H9 (cell line): ENCODE measurements around the gene PITPNM3. TPM values are rescaled to one million over a fixed set of nuclear protein-coding genes. Genes with fewer than 3 reads are reported as not detected.

Experiments used
- DNase-seq: peaks from one replicate; pipeline ENCODE4 v3.0.0-alpha.2; 2017
- H2AFZ ChIP-seq: one replicate; pipeline ENCODE4 v1.6.1; 2013; ENCODE audit warnings: mild to moderate bottlenecking, low read length, control low read depth, moderate library complexity
- H2AK5ac ChIP-seq: 2 replicates; pipeline ENCODE4 v1.6.1; 2013; ENCODE audit warnings: low read length, control low read depth, mixed read lengths; ENCODE audit not compliant: insufficient read length
- H2BK120ac ChIP-seq: one replicate; pipeline ENCODE4 v1.6.1; 2013; ENCODE audit warnings: low read depth, mild to moderate bottlenecking, low read length, control low read depth, inconsistent platforms; ENCODE audit not compliant: poor library complexity, severe bottlenecking
- H2BK12ac ChIP-seq: 2 replicates; pipeline ENCODE4 v1.6.1; 2013; ENCODE audit warnings: low read length, control low read depth, mixed read lengths, low read depth; ENCODE audit not compliant: insufficient read length
- H2BK15ac ChIP-seq: 2 replicates; pipeline ENCODE4 v1.6.1; 2013; ENCODE audit warnings: low read depth, low read length, control low read depth
- H2BK20ac ChIP-seq: one replicate; pipeline ENCODE4 v1.6.1; 2013; ENCODE audit warnings: low read depth, mild to moderate bottlenecking, low read length, control low read depth, inconsistent platforms; ENCODE audit not compliant: poor library complexity, severe bottlenecking
- H2BK5ac ChIP-seq: 2 replicates; pipeline ENCODE4 v1.6.1; 2013; ENCODE audit warnings: low read length, control low read depth, mixed read lengths; ENCODE audit not compliant: insufficient read length
- H3K14ac ChIP-seq: 2 replicates; pipeline ENCODE4 v1.6.1; 2013; ENCODE audit warnings: low read length, control low read depth; ENCODE audit not compliant: insufficient read depth
- H3K18ac ChIP-seq: 2 replicates; pipeline ENCODE4 v1.6.1; 2013; ENCODE audit warnings: low read depth, mild to moderate bottlenecking, mixed read lengths, low read length, control low read depth; ENCODE audit not compliant: insufficient read length
- H3K23ac ChIP-seq: 2 replicates; pipeline ENCODE4 v1.6.1; 2013; ENCODE audit warnings: low read length, control low read depth, mixed read lengths, low read depth; ENCODE audit not compliant: insufficient read length
- H3K23me2 ChIP-seq: 2 replicates; pipeline ENCODE4 v1.6.1; 2013; ENCODE audit warnings: low read depth, mild to moderate bottlenecking, mixed read lengths, low read length, control low read depth; ENCODE audit not compliant: insufficient read length, poor library complexity, severe bottlenecking
- H3K27ac ChIP-seq: 2 replicates; pipeline ENCODE4 v1.5.1; 2013; ENCODE audit warnings: low read length, control low read depth, mixed read lengths, low read depth; ENCODE audit not compliant: insufficient read length
- H3K27me3 ChIP-seq: 2 replicates; pipeline ENCODE4 v1.6.1; 2013; ENCODE audit warnings: low read length, control low read depth, inconsistent platforms; ENCODE audit not compliant: insufficient read depth
- H3K4ac ChIP-seq: 2 replicates; pipeline ENCODE4 v1.6.1; 2013; ENCODE audit warnings: low read depth, mild to moderate bottlenecking, control low read depth, inconsistent platforms, low read length, moderate library complexity
- H3K4me1 ChIP-seq: 2 replicates; pipeline ENCODE4 v1.6.1; 2013; ENCODE audit warnings: low read length, control low read depth, inconsistent platforms; ENCODE audit not compliant: insufficient read depth
- H3K4me2 ChIP-seq: 2 replicates; pipeline ENCODE4 v1.6.1; 2013; ENCODE audit warnings: low read length, control low read depth, mixed read lengths; ENCODE audit not compliant: insufficient read length, insufficient read depth
- H3K56ac ChIP-seq: 2 replicates; pipeline ENCODE4 v1.6.1; 2013; ENCODE audit warnings: low read depth, mild to moderate bottlenecking, mixed read lengths, low read length, control low read depth; ENCODE audit not compliant: insufficient read length
- H3K79me1 ChIP-seq: 2 replicates; pipeline ENCODE4 v1.6.1; 2013; ENCODE audit warnings: low read depth, mild to moderate bottlenecking, moderate library complexity, low read length, control low read depth, inconsistent platforms; ENCODE audit not compliant: insufficient read depth, poor library complexity, severe bottlenecking
- H3K79me2 ChIP-seq: 2 replicates; pipeline ENCODE4 v1.6.1; 2013; ENCODE audit warnings: low read length, control low read depth, inconsistent platforms; ENCODE audit not compliant: insufficient read depth
- H3K9ac ChIP-seq: 2 replicates; pipeline ENCODE4 v1.6.1; 2013; ENCODE audit warnings: low read length, control low read depth, mixed read lengths; ENCODE audit not compliant: insufficient read length; ENCODE audit errors: extremely low read depth
- H3K9me3 ChIP-seq: one replicate; pipeline ENCODE4 v1.6.1; 2013; ENCODE audit warnings: low read depth, low read length, inconsistent platforms; ENCODE audit not compliant: control insufficient read depth
- H3T11ph ChIP-seq: one replicate; pipeline ENCODE4 v1.6.1; 2013; ENCODE audit warnings: mild to moderate bottlenecking, low read length, control low read depth, inconsistent platforms
- H4K20me1 ChIP-seq: one replicate; pipeline ENCODE4 v1.6.1; 2013; ENCODE audit not compliant: control insufficient read depth, insufficient read length, insufficient read depth
- H4K5ac ChIP-seq: 2 replicates; pipeline ENCODE4 v1.6.1; 2013; ENCODE audit warnings: low read depth, mild to moderate bottlenecking, mixed read lengths, low read length, control low read depth; ENCODE audit not compliant: insufficient read length
- H4K8ac ChIP-seq: replicated peaks from 2 replicates; pipeline ENCODE4 v1.6.1; 2013; ENCODE audit warnings: low read length, control low read depth, mixed read lengths, low read depth; ENCODE audit not compliant: insufficient read length
- H4K91ac ChIP-seq: 2 replicates; pipeline ENCODE4 v1.6.1; 2013; ENCODE audit warnings: low read depth, mild to moderate bottlenecking, moderate library complexity, mixed read lengths, low read length, control low read depth; ENCODE audit not compliant: insufficient read length
- H3K27ac Mint-ChIP-seq, 3 experiments: 2 replicates in 2 of 3; 3 replicates in 1 of 3; pipeline ENCODE4 v1.8.0; 2020 to 2021; ENCODE audit warnings: mixed read lengths in 3 of 3, mild to moderate bottlenecking in 1 of 3, moderate library complexity in 1 of 3
- H3K27me3 Mint-ChIP-seq: 2 replicates; pipeline ENCODE4 v1.8.0; 2021; ENCODE audit warnings: low read depth, mild to moderate bottlenecking, moderate library complexity, mixed read lengths
- H3K36me3 Mint-ChIP-seq, 3 experiments: 2 replicates in 2 of 3; 3 replicates in 1 of 3; pipeline ENCODE4 v1.8.0; 2020 to 2021; ENCODE audit warnings: low read depth in 3 of 3, mixed read lengths in 3 of 3; ENCODE audit not compliant: insufficient read depth in 1 of 3
- H3K4me1 Mint-ChIP-seq, 2 experiments: 2 replicates each; pipeline ENCODE4 v1.8.0; 2020; ENCODE audit warnings: mixed read lengths in 2 of 2
- H3K4me3 Mint-ChIP-seq, 2 experiments: 2 replicates in 1 of 2; 3 replicates in 1 of 2; pipeline ENCODE4 v1.8.0; 2020 to 2021; ENCODE audit warnings: mild to moderate bottlenecking in 2 of 2, mixed read lengths in 2 of 2, moderate library complexity in 1 of 2
- H3K9me3 Mint-ChIP-seq, 2 experiments: 2 replicates in 1 of 2; 3 replicates in 1 of 2; pipeline ENCODE4 v1.8.0; 2020; ENCODE audit warnings: mild to moderate bottlenecking in 2 of 2, mixed read lengths in 2 of 2, moderate library complexity in 1 of 2
- WGBS: extraction: QIAGEN DNeasy Blood & Tissue Kit; methylation state at CpG from one replicate; pipeline ENCODE4 v1.1.7; 2013; ENCODE audit warnings: missing lambda C conversion rate, low lambda C conversion rate, mixed read lengths; ENCODE audit not compliant: insufficient read length; ENCODE audit errors: extremely low coverage; 5-methylcytosine and 5-hydroxymethylcytosine counted together
- total RNA-seq: library from RNA; stranded (reverse); gene quantifications from 2 replicates; pipeline ENCODE4 v1.2.1, GENCODE V29; 2021
- TF ChIP-seq, protein P1 (sequence below): fragments of 200-600 bp; sonication (generic); conservative IDR thresholded peaks from 3 replicates; pipeline ENCODE4 v1.8.0; 2021; ENCODE audit warnings: antibody characterized with exemption, mild to moderate bottlenecking

The PITPNM3 gene
- total RNA-seq, 1 experiment from 2014 or later, result 3.4 TPM

DNA sequence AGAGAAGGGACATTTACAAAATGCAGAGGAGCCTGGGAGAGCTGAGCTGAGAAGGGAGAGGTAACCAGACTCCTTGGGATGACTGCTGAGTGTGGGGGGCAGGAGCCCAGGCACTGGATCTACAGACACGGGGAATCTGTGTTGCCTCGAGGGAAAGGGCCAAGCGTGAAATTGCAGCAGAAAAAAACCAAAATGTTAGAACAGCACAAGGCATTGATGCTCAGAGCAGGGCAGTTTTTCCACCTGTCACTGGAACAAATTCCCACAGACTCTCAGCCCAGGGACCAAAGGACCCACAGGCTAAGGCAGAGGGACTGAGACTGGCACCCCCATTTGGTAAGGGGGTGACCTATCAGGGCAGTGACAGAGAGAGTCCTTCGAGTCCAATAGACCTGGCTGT is 2.0 kb downstream of the PITPNM3 start:
- Histone ChIP-seq H2BK20ac (no peak overlapping the region), H3K23ac (no peak overlapping the region), H4K8ac (no peak overlapping the region), H3T11ph (no peak overlapping the region), H3K9me3 (no peaks in the 10 kb centered on the region), H4K5ac (no peak overlapping the region), H4K20me1 (no peaks in the 10 kb centered on the region), H3K27ac (no peak overlapping the region), H3K56ac (no peak overlapping the region), H2BK120ac (no peak overlapping the region), H2AK5ac (no peak overlapping the region), H3K4me2 (no peak overlapping the region), H3K14ac (no peak overlapping the region), H3K9ac (no peak overlapping the region), H3K27me3 (peaks cover 21% of the 10 kb centered on the region), H3K4me1 (peaks cover 4% of the 10 kb centered on the region; the same call in 1 of the 2 replicates), H2BK5ac (no peak overlapping the region), H4K91ac (no peak overlapping the region), H3K18ac (no peak overlapping the region), H2BK12ac (no peak overlapping the region), H2BK15ac (no peak overlapping the region), H3K4ac (no peak overlapping the region), H3K23me2 (peaks cover 8% of the 10 kb centered on the region), H3K79me1 (no peaks in the 10 kb centered on the region), H2AFZ (no peak overlapping the region), H3K79me2 (no peaks in the 10 kb centered on the region)
- DNase-seq, result no peak
- TF ChIP-seq, protein P1, sequence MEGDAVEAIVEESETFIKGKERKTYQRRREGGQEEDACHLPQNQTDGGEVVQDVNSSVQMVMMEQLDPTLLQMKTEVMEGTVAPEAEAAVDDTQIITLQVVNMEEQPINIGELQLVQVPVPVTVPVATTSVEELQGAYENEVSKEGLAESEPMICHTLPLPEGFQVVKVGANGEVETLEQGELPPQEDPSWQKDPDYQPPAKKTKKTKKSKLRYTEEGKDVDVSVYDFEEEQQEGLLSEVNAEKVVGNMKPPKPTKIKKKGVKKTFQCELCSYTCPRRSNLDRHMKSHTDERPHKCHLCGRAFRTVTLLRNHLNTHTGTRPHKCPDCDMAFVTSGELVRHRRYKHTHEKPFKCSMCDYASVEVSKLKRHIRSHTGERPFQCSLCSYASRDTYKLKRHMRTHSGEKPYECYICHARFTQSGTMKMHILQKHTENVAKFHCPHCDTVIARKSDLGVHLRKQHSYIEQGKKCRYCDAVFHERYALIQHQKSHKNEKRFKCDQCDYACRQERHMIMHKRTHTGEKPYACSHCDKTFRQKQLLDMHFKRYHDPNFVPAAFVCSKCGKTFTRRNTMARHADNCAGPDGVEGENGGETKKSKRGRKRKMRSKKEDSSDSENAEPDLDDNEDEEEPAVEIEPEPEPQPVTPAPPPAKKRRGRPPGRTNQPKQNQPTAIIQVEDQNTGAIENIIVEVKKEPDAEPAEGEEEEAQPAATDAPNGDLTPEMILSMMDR, result no peak
- Mint-ChIP-seq H3K4me3 (peak overlapping the region; percentile 61 to 84; a peak in 3 of 5 replicates), H3K9me3 (no peaks in the 10 kb centered on the region; a peak in 1 of 5 replicates), H3K27me3 (peaks cover 65% of the 10 kb centered on the region), H3K27ac (no peak overlapping the region), H3K4me1 (peaks cover 32 to 44% of the 10 kb centered on the region in 2 experiments), H3K36me3 (no peaks in the 10 kb centered on the region; a peak in 1 of 7 replicates)
- WGBS, result no CpG with 5 or more reads among the region's 4 CpGs
